AG20443 (cell line): Measurements from ENCODE around the gene PTPN14.

Source experiments
- DNase-seq: peaks from one replicate; pipeline ENCODE4 v3.0.0; 2012; ENCODE audit warnings: low spot score, mixed read lengths

Gene PTPN14

GRCh38 chr1:214305164-214305751 is 246.1 kb downstream of the PTPN14 start:
- DNase-seq = no peak

GRCh38 chr1:214303141-214303930 is 248.1 kb downstream of the PTPN14 start:
- DNase-seq = no peak

GRCh38 chr1:214301526-214301925 is 249.9 kb downstream of the PTPN14 start:
- no peak for DNase-seq

- DNase-seq = no peak
Measured at GRCh38 chr1:214300149-214300780, 251.1 kb downstream of the PTPN14 start.
